Uterus (tissue), 2 donors: Measurements from ENCODE around the gene SND1.

Source experiments
- CTCF ChIP-seq, 4 experiments: fragments of 200-600 bp in 2 of 4; fragments of 450-650 bp in 2 of 4; sonication (generic) in 2 of 4; IDR thresholded peaks; one replicate each; pipeline ENCODE4 v1.5.1; 2016 to 2019; ENCODE audit warnings: antibody characterized with exemption in 4 of 4, mild to moderate bottlenecking in 2 of 4, moderate library complexity in 1 of 4
- POLR2A ChIP-seq, 2 donors: fragments of 450-650 bp; IDR thresholded peaks; one replicate each; pipeline ENCODE4 v1.6.1; 2016; ENCODE audit warnings: antibody characterized with exemption in 2 of 2, mild to moderate bottlenecking in 1 of 2, moderate library complexity in 1 of 2

- TF ChIP-seq CTCF (IDR thresholded peaks at IDR 0.05) (no peak), POLR2A (IDR thresholded peaks at IDR 0.05) (no peak)
These were observed 3.0 kb upstream of the SND1 start for GRCh38 chr7:127648986-127649385.
